Smooth muscle cell (in vitro differentiated cells): ENCODE results near the gene FASTKD2. TPM values are rescaled to one million over a fixed set of nuclear protein-coding genes. Genes with fewer than 3 reads are reported as not detected.

Source experiments
- DNase-seq: peaks from one replicate; lab custom pipeline; 2025; ENCODE audit not compliant: unreplicated experiment; lab: John Stamatoyannopoulos, UW
- H2AFZ ChIP-seq: fragments of 200-600 bp; sonication (generic); 2 replicates; pipeline ENCODE4 v1.6.0; 2016; ENCODE audit warnings: antibody characterized with exemption, low read depth, mild to moderate bottlenecking
- H3F3A ChIP-seq: fragments of 200-600 bp; sonication (generic); 2 replicates; pipeline ENCODE4 v1.6.0; 2017; ENCODE audit warnings: antibody characterized with exemption, low read depth
- H3K27ac ChIP-seq: fragments of 200-600 bp; sonication (generic); 2 replicates; pipeline ENCODE4 v1.5.1; 2016; ENCODE audit warnings: low read depth, mild to moderate bottlenecking
- H3K27me3 ChIP-seq: fragments of 200-600 bp; sonication (generic); 2 replicates; pipeline ENCODE4 v1.6.1; 2016; ENCODE audit warnings: low read depth, mild to moderate bottlenecking
- H3K36me3 ChIP-seq: fragments of 200-600 bp; sonication (generic); 2 replicates; pipeline ENCODE4 v1.5.1; 2016; ENCODE audit warnings: low read depth
- H3K4me1 ChIP-seq: fragments of 200-600 bp; sonication (generic); 2 replicates; pipeline ENCODE4 v1.5.1; 2016; ENCODE audit warnings: low read depth
- H3K4me2 ChIP-seq: fragments of 200-600 bp; sonication (generic); 2 replicates; pipeline ENCODE4 v1.6.0; 2016; ENCODE audit warnings: mild to moderate bottlenecking
- H3K4me3 ChIP-seq: fragments of 200-600 bp; sonication (generic); 2 replicates; pipeline ENCODE4 v1.5.1; 2016; ENCODE audit warnings: mild to moderate bottlenecking
- H3K79me2 ChIP-seq: fragments of 200-600 bp; sonication (generic); 2 replicates; pipeline ENCODE4 v1.6.0; 2016; ENCODE audit warnings: low read depth, mild to moderate bottlenecking
- H3K9ac ChIP-seq: fragments of 200-600 bp; sonication (generic); 2 replicates; pipeline ENCODE4 v1.6.0; 2016; ENCODE audit warnings: low read depth
- H3K9me3 ChIP-seq: fragments of 200-600 bp; sonication (generic); replicated peaks from 2 replicates; pipeline ENCODE4 v1.5.1; 2016; ENCODE audit warnings: low read depth
- H4K20me1 ChIP-seq: fragments of 200-600 bp; sonication (generic); 2 replicates; pipeline ENCODE4 v1.6.0; 2016; ENCODE audit warnings: low read depth
- CTCF ChIP-seq: fragments of 200-600 bp; sonication (generic); IDR thresholded peaks from 2 replicates; pipeline ENCODE4 v1.5.1; 2017; ENCODE audit warnings: borderline replicate concordance, mild to moderate bottlenecking, antibody characterized with exemption; ENCODE audit not compliant: insufficient read depth, poor library complexity, severe bottlenecking
- WGBS: methylation state at CpG from one replicate; pipeline ENCODE4 v1.1.7; 2016; ENCODE audit warnings: low lambda C conversion rate; 5-methylcytosine and 5-hydroxymethylcytosine counted together
- polyA plus RNA-seq: library from polyadenylated mRNA; unstranded; fragments of >200 nt; fragmentation: Nextera tagmentation; extraction: Ambion mirVana; gene quantifications from 2 replicates; pipeline ENCODE4 v1.2.1, GENCODE V29; 2016
- total RNA-seq: library from RNA; depleted of rRNA; stranded (reverse); fragments of >200 nt; gene quantifications from 2 replicates; pipeline ENCODE4 v1.2.3, GENCODE V29; 2014

Gene FASTKD2
- total and polyA plus RNA-seq, 2 experiments from 2014 or later = 15.7 to 32.5 TPM

GRCh38 chr2:206766057-206766930 is 888 bp downstream of the FASTKD2 start:
- H3K4me2 ChIP-seq = peak overlapping the region; percentile 85
- H4K20me1 ChIP-seq = no peaks in the 10 kb centered on the region
- DNase-seq = no peak
- H3K9ac ChIP-seq = peak overlapping the region; percentile 97
- no peaks in the 10 kb centered on the region for H3F3A ChIP-seq
- H3K4me1 ChIP-seq = peaks cover 5% of the 10 kb centered on the region
- peaks cover 5% of the 10 kb centered on the region for H3K36me3 ChIP-seq
- peaks cover 18% of the 10 kb centered on the region for H3K27me3 ChIP-seq
- no peaks in the 10 kb centered on the region for H3K9me3 ChIP-seq
- 47% methylated on average over 12 of the region's 12 CpGs for WGBS
- peak overlapping the region; percentile 96 for H2AFZ ChIP-seq
- peak overlapping the region; percentile 64 for H3K4me3 ChIP-seq
- TF ChIP-seq CTCF = no peak
- H3K79me2 ChIP-seq = peaks cover 23% of the 10 kb centered on the region
- peak overlapping the region; percentile 93 for H3K27ac ChIP-seq

- DNase-seq = no peak
- Histone ChIP-seq H3K27ac (no peak overlapping the region), H3K9ac (no peak overlapping the region), H2AFZ (no peak overlapping the region), H3K27me3 (no peaks in the 10 kb centered on the region), H3K79me2 (peaks cover 29% of the 10 kb centered on the region), H3K36me3 (peaks cover 50% of the 10 kb centered on the region), H3K4me1 (no peaks in the 10 kb centered on the region), H3K9me3 (peaks cover 6% of the 10 kb centered on the region), H3F3A (no peaks in the 10 kb centered on the region), H4K20me1 (no peaks in the 10 kb centered on the region), H3K4me3 (no peak overlapping the region), H3K4me2 (no peak overlapping the region)
- TF ChIP-seq CTCF = no peak
- whole genome bisulfite sequencing = 97% methylated on average over 1 of the region's 1 CpG
Measured at GRCh38 chr2:206774871-206775270, 9.5 kb downstream of the FASTKD2 start.

- peaks cover 29% of the 10 kb centered on the region for H3K79me2 ChIP-seq
- no peaks in the 10 kb centered on the region for H4K20me1 ChIP-seq
- H3K4me1 ChIP-seq = no peaks in the 10 kb centered on the region
- no peak for DNase-seq
- no peak overlapping the region for H3K4me3 ChIP-seq
- no peak overlapping the region for H3K4me2 ChIP-seq
- H3F3A ChIP-seq = no peaks in the 10 kb centered on the region
- no peak overlapping the region for H3K9ac ChIP-seq
- no peaks in the 10 kb centered on the region for H3K27me3 ChIP-seq
- no peak for TF ChIP-seq CTCF
- H3K36me3 ChIP-seq = peaks cover 55% of the 10 kb centered on the region
- no peak overlapping the region for H3K27ac ChIP-seq
- no peak overlapping the region for H2AFZ ChIP-seq
- H3K9me3 ChIP-seq = peaks cover 10% of the 10 kb centered on the region
Measured at GRCh38 chr2:206776432-206776831, 11.0 kb downstream of the FASTKD2 start.

- Histone ChIP-seq H3K27me3 (no peaks in the 10 kb centered on the region), H3K79me2 (peaks cover 25% of the 10 kb centered on the region), H3K9me3 (peaks cover 8% of the 10 kb centered on the region), H2AFZ (no peak overlapping the region), H3K9ac (no peak overlapping the region), H3K4me3 (no peak overlapping the region), H3K36me3 (peaks cover 33% of the 10 kb centered on the region), H3K27ac (no peak overlapping the region), H3F3A (no peaks in the 10 kb centered on the region), H4K20me1 (peaks cover 11% of the 10 kb centered on the region), H3K4me1 (no peaks in the 10 kb centered on the region), H3K4me2 (no peak overlapping the region)
- DNase-seq = no peak
- 93% methylated on average over 2 of the region's 2 CpGs for WGBS
- TF ChIP-seq CTCF = no peak
Measured at GRCh38 chr2:206780671-206781070, 15.3 kb downstream of the FASTKD2 start.
